ENCODE results near the gene SLCO6A1.
"Not testable (repeated sequence)": the region's sequence is repeated elsewhere in the genome, so short reads cannot be mapped to it uniquely, and the experiment has no call there.

The SLCO6A1 gene

GRCh38 chr5:102498271-102499034 lies at the start of gene SLCO6A1:
Gene SLCO6A1 (minus strand): TSS chr5:102499001. CDS start chr5:102498844, 157 bp downstream.
- DNase-seq (ENCODE audit: low spot score): peak; percentile 29

GRCh38 chr5:102547141-102548035 lies 48.6 kb upstream of the SLCO6A1 start:
- no peak for DNase-seq (ENCODE audit: low spot score)

GRCh38 chr5:102545175-102545574 lies 46.4 kb upstream of the SLCO6A1 start:
- DNase-seq (ENCODE audit: low spot score): peak; percentile 52

DNA sequence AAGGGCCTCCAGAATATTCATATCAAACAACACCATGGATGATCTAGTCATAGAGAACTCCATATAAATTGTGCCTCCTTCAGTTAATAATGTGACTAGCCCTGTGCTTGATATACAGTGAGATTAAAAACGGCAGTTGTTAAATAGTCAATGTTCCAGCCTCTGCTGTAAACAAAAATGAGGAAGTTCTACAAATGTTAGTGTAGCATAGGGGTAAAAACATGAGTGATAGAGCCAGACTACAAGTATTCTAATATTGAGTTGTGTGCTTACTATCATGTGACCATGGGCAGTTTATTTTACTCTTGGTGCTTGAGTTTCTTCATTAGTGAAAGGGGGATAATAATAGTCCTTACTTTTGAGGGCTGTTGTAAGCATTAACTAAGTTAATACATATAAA lies 43.3 kb upstream of the SLCO6A1 start:
- DNase-seq (ENCODE audit: low spot score): no peak

DNA sequence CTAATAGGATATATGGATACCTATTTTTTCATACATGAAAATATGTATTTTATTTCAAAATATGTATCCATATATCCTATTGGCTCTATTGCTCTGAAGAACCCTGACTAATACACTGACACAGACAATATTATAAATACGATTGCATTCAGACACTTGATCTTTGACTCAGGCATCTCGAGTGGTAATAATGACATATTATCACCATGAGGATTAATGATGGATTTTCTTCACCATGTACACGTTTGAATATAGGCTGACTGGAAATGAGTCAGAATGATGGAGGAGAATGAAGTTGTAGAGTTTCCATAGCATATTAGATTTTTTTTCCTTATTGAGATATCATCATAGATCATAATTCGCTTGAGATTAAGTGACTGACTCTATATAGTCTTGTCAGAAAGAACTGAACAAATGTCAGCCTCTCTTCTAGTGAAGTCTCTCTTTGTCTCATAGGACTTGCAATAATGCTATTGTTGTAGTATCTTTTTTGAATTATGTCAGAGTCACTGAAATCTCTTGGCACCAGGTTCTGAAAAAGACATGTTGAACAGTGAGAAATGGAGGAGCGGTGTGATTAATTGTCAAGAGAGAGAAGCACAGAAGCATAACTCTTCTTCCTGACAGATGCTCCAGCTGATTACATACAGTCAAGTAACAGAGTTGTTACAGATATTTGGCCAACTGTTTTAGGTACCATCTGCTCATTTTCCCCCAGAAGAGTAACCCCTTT lies 41.4 kb upstream of the SLCO6A1 start:
- no peak for DNase-seq (ENCODE audit: low spot score)

DNA sequence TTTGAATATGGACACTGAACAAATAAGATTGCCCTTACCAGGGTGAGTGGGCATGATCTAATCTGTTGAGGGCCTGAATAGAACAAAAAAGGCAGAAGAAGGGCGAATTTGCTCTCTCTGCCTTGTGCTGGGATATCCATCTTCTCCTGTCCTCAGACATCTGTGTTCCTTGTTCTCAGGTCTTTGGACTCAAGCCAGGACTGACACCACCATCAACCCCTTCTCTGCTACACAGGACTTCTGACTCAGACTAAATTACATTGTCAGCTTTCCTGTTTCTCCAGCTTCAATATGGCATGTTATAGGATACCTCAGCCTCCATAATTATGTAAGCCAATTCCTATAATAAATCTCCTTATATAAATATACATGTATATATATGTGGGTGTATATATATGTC lies 40.8 kb upstream of the SLCO6A1 start:
- DNase-seq (ENCODE audit: low spot score): no peak

- no peak for DNase-seq (ENCODE audit: low spot score)
Measured at GRCh38 chr5:102537011-102537410, 38.2 kb upstream of the SLCO6A1 start.

GRCh38 chr5:102536323-102536928 lies 37.6 kb upstream of the SLCO6A1 start:
- DNase-seq (ENCODE audit: low spot score): no peak

DNA sequence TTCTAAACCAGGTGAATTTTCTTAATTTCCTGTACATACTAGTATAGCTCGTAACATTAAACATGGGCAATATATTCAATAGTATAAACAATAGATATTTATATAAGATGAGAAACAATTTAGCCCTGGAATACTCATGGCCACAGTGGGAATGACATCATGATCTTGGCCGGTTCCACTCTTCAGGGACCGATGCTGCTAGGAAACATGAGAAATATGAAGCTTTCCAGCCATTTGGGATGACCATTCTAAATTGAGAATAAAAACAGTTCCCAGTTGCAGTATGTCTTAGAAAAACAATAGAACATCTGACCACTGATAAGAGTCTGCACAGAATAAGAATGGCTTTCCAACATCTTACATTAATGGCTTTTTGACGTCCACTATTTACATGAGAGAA lies 33.3 kb upstream of the SLCO6A1 start:
- no peak for DNase-seq (ENCODE audit: low spot score)

GRCh38 chr5:102531506-102531905 lies 32.7 kb upstream of the SLCO6A1 start:
- DNase-seq (ENCODE audit: low spot score): no peak

DNA sequence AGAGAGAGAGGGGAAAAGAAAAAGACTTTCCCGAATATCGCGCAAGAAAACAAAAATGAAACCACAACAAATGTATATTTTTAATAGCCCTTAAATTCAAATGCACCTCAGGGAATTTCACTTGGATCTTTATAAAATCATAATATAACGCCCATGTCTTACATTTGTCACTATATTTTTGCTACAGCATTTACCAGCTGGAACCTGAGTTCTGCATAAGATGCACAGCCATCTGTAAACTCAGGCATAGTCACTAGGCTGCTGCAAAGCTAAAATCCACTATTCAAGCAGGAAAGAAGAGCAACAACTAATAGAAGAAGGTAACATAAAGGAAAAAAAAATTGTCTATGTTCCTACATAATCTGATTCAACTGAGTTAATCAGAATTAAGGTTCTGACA lies 30.6 kb upstream of the SLCO6A1 start:
- DNase-seq (ENCODE audit: low spot score): no peak

DNA sequence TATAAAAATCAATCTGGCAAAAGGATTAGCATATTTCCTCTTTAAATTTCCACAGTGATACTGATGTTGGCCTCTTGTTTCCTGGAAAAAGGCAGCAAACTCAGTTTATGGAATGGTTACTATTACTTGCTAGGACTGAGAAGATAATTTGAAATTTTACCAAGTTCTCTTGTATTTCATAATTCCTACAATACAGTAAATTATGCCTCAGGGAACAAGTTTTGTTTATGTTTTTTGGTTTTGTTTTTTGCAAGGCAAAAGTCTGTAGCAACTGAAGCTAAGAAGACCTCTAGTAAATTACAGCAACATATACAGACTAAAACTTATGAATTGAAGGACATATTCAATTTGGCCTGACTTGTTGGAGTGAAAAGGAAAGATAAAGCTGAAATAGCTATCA lies 30.2 kb upstream of the SLCO6A1 start:
- DNase-seq (ENCODE audit: low spot score): no peak

DNA sequence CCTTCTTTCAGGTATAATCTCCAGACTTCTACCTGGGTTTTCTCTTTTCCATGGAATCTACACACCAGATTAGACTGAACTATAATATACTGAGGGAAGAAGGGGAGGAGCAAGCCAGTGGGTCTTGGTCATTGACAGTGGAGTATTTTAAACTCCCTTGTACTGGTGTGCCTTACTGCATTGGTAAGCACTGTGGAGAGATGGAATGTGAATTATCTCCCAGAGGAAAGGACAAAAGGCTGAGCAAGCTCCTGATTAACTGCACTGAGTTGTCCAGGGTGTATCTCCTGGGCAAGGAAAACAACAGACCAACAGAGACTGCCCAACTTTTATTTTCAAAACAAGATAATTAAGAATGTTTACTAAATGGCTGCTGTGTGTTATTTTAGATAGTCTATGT lies 29.8 kb upstream of the SLCO6A1 start:
- DNase-seq (ENCODE audit: low spot score): no peak

GRCh38 chr5:102527547-102527946 lies 28.7 kb upstream of the SLCO6A1 start:
- DNase-seq (ENCODE audit: low spot score): peak; percentile 9

DNA sequence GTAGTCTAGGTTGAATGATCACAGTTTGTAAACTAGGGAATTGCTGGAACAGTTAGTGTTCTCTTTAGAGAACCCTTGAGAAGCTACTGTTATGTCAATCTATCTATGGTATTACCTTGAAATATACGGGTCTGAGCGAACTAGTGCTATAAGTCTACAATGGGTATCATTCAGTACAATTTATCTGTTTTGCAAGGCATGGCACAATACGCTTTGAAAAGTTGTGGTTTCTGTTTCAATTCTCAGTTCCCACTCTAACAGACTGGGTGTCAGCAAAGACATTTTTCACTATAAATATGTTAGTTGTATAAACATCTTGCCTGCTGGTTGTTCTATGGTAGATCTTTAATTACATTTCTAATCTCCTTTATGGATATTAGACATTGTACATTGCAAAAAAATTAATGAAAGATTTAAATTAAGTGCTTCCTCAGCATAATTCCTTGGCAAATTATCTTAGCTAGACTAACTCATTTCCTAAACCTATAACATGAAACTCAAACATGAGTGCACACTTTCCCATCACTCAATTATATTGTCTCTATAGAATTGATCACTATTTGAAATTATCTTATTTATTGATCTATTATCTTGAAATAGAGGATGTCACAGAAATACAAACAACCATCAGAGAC lies 24.9 kb upstream of the SLCO6A1 start:
- DNase-seq (ENCODE audit: low spot score): no peak

DNA sequence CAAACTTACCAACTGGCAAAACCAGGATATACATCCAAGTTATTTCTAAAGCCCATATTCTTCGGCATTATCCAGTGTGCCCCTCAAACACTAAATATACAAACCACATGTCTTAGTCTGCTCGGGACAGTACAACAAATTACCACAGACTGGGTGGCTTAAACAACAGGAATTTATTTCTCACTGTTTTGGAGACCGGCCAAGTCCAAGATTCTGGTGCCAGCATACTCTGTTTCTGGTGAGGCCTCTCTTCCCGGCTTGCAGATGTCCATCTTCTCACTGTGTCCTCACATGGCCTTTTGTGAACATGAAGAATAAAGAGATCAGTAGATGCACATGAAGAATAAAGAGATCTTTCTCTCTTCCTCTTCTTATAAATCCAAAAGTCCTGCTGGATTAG lies 12.9 kb upstream of the SLCO6A1 start:
- DNase-seq (ENCODE audit: low spot score): no peak

GRCh38 chr5:102491261-102491914 lies 7.4 kb downstream of the SLCO6A1 start:
- not testable (repeated sequence) for DNase-seq (ENCODE audit: low spot score)

DNA sequence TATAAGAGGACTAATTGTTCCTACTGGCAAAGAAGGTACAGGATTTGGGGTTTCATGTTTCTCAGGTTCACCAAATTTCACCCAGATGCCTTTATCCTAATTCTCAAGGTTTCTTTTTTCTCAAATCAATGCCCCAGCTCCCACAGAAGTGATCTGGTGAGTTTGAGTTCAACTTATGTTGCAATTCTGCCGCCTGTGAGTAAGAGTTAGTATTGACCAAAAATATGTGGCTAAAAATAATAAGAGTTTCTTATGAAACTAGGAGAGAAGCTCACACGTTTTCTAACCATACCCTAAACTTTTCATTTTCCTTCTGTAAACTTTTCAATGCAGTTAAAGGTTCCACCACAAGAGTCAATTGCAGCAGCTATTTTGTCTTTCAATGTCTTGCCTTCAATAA lies 15.1 kb downstream of the SLCO6A1 start:
- DNase-seq (ENCODE audit: low spot score): no peak

GRCh38 chr5:102481054-102481715 lies 17.6 kb downstream of the SLCO6A1 start:
- DNase-seq (ENCODE audit: low spot score): no peak

- no peak for DNase-seq (ENCODE audit: low spot score)
Measured at GRCh38 chr5:102453716-102454115, 45.1 kb downstream of the SLCO6A1 start.

GRCh38 chr5:102451082-102451481 lies 47.7 kb downstream of the SLCO6A1 start:
- no peak for DNase-seq (ENCODE audit: low spot score)

Data from iPS-NIHi11 (cell line).